Lung (tissue), 12 donors: ENCODE results near the gene DPYSL4. TPM values are rescaled to one million over a fixed set of nuclear protein-coding genes. Genes with fewer than 3 reads are reported as not detected.
"Not testable (repeated sequence)": the region's sequence is repeated elsewhere in the genome, so short reads cannot be mapped to it uniquely, and the experiment has no call there.

ENCODE experiments used
- ATAC-seq: fragments of 200-7000 bp; cut with Tn5 transposase; one replicate; pipeline ENCODE4 v1.9.1; 2020; ENCODE audit warnings: moderate number of reproducible peaks; ENCODE audit not compliant: insufficient read depth, low FRiP score
- DNase-seq, 3 donors: peaks; one replicate each; pipeline ENCODE4 v3.0.0-alpha.2; 2013 to 2017
- H3K27ac ChIP-seq, 2 donors: one replicate each; pipeline ENCODE4 v1.5.1; 2013; ENCODE audit warnings: mild to moderate bottlenecking in 2 of 2, moderate library complexity in 2 of 2, control low read depth in 1 of 2, inconsistent platforms in 1 of 2, low read depth in 1 of 2, low read length in 1 of 2
- H3K27me3 ChIP-seq, 3 donors: one replicate each; pipeline ENCODE4 v1.5.1; 2013; ENCODE audit warnings: low read length in 2 of 3; ENCODE audit not compliant: control insufficient read depth in 3 of 3, insufficient read depth in 3 of 3
- H3K36me3 ChIP-seq, 4 donors: one replicate each; pipeline ENCODE4 v1.5.1; 2013; ENCODE audit warnings: low read length in 4 of 4, mild to moderate bottlenecking in 1 of 4, moderate library complexity in 1 of 4; ENCODE audit not compliant: control insufficient read depth in 4 of 4, insufficient read depth in 4 of 4
- H3K4me1 ChIP-seq, 5 donors: one replicate each; pipeline ENCODE4 v1.5.1; 2013; ENCODE audit warnings: low read length in 5 of 5, mild to moderate bottlenecking in 2 of 5, moderate library complexity in 1 of 5; ENCODE audit not compliant: control insufficient read depth in 5 of 5, insufficient read depth in 5 of 5
- H3K4me3 ChIP-seq: one replicate; pipeline ENCODE4 v1.5.1; 2013; ENCODE audit warnings: mild to moderate bottlenecking, control low read depth, moderate library complexity
- H3K9ac ChIP-seq, 2 donors: one replicate each; pipeline ENCODE4 v1.5.1; 2013; ENCODE audit warnings: low read length in 2 of 2, control low read depth in 1 of 2; ENCODE audit not compliant: insufficient read depth in 1 of 2
- H3K9me3 ChIP-seq, 4 donors: one replicate each; pipeline ENCODE4 v1.5.1; 2013; ENCODE audit warnings: low read length in 3 of 4, mild to moderate bottlenecking in 1 of 4, moderate library complexity in 1 of 4; ENCODE audit not compliant: control insufficient read depth in 4 of 4, insufficient read depth in 3 of 4
- WGBS, 2 donors: extraction: QIAGEN DNeasy Blood & Tissue Kit; methylation state at CpG; one replicate each; pipeline ENCODE4 v1.1.7; 2013; 5-methylcytosine and 5-hydroxymethylcytosine counted together
- polyA plus RNA-seq, 2 donors: library from polyadenylated mRNA; stranded (reverse); fragments of 200-250 nt; gene quantifications; one replicate each; pipeline ENCODE4 v1.2.1, GENCODE V29; 2013
- total RNA-seq, 2 donors: library from RNA; depleted of rRNA in 1 of 2; stranded (reverse); fragments of >200 nt in 1 of 2; gene quantifications; one replicate each; pipeline ENCODE4 v1.2.1, GENCODE V29; 2014 to 2021
- TF ChIP-seq, protein P1 (sequence below): IDR thresholded peaks from 2 replicates; pipeline ENCODE4 v1.5.1; 2012; ENCODE audit warnings: mild to moderate bottlenecking; ENCODE audit errors: control extremely low read depth, extremely low read depth
- donor health status: control.
- donor health status: control.
- donor health status: Bipolar disorder and iron deficiency.
- donor health status: healthy.
- donor health status: DM: yes; HTN: yes; CAD: no.

Gene DPYSL4
- total and polyA plus RNA-seq, 4 donors, result 0.33 to 1.5 (median 1.3) TPM

DNA sequence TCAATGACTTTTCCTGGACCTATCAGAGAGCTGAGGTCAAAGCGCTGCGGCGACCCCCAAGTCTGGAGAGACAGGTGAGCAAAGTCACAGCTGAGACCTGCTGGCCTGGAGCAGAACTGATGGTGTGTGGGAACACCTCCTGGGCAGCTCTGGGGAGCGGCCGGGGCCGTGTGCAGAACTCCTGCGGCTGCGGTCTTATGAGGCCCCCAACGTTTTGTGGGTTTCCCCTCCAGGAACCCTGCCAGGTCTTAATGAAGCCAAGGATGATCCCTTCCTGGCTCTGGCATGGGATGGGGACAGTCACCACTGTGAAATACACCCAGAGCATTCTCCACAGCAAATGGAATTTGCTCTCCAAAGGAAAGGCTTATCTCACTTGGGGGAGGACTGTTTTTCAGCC is 26.1 kb downstream of the DPYSL4 start:
- ATAC-seq, result no peak
- no peak overlapping the region for H3K27ac ChIP-seq
- 88 to 93% methylated on average over 9 of the region's 9 CpGs for WGBS, 2 donors

DNA sequence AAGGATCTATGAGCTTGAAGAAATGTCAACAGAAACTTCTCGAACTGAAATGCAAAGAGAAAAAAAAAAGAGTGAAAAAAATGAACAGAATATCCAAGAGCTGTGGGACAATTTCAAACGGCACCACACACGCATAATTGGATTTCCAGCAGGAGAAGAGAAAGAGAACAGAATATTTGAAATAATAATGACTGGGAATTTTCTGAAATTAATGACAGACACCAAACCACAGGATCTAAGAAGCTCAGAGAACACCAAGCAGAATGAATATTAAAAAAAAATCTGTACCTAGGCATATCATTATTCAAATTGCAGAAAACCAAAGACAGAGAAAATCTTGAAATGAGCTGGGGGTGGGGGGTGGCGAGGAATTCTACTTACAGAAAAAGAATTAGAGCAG is 27.2 kb downstream of the DPYSL4 start:
- ATAC-seq (no peak), DNase-seq (no peak)
- Histone ChIP-seq H3K27me3 (no peaks in the 10 kb centered on the region), H3K9ac (no peak overlapping the region), H3K4me3 (no peak overlapping the region), H3K27ac (no peak overlapping the region), H3K9me3 (peaks cover 0 to 16% (median 10%) of the 10 kb centered on the region in 4 donors), H3K4me1 (no peaks in the 10 kb centered on the region), H3K36me3 (peaks cover 0 to 2% (median 0%) of the 10 kb centered on the region in 4 donors)
- TF ChIP-seq, protein P1, sequence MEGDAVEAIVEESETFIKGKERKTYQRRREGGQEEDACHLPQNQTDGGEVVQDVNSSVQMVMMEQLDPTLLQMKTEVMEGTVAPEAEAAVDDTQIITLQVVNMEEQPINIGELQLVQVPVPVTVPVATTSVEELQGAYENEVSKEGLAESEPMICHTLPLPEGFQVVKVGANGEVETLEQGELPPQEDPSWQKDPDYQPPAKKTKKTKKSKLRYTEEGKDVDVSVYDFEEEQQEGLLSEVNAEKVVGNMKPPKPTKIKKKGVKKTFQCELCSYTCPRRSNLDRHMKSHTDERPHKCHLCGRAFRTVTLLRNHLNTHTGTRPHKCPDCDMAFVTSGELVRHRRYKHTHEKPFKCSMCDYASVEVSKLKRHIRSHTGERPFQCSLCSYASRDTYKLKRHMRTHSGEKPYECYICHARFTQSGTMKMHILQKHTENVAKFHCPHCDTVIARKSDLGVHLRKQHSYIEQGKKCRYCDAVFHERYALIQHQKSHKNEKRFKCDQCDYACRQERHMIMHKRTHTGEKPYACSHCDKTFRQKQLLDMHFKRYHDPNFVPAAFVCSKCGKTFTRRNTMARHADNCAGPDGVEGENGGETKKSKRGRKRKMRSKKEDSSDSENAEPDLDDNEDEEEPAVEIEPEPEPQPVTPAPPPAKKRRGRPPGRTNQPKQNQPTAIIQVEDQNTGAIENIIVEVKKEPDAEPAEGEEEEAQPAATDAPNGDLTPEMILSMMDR, result no peak
- 67 to 77% methylated on average over 4 of the region's 4 CpGs for WGBS, 2 donors

More for the DNA sequence above, 26.1 kb downstream of the DPYSL4 start:
- Histone ChIP-seq H3K9me3 (peaks cover 0 to 15% (median 10%) of the 10 kb centered on the region in 4 donors), H3K4me3 (no peak overlapping the region), H3K9ac (no peak overlapping the region), H3K36me3 (peaks cover 0 to 2% (median 0%) of the 10 kb centered on the region in 4 donors), H3K27me3 (no peaks in the 10 kb centered on the region), H3K4me1 (no peaks in the 10 kb centered on the region)
- TF ChIP-seq, protein P1, result no peak
- DNase-seq, result no peak

DNA sequence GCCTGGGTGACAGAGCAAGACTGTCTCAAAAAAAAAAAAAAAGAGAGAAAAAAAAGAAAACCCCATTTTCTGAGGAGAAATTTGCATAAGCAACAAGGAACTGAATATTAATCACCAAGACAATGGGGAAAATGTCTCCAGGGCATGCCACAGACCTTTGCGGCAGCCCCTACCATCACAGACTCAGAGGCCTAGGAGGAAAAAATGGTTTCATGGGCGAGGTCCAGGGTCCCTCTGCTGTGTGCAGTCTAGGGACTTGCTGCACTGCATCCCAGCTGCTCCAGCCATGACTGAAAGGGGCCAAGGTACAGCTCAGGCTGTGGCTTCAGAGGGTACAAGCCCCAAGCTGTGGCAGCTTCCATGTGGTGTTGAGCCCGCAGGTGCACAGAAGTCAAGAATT is 29.7 kb downstream of the DPYSL4 start:
- not testable (repeated sequence) for ATAC-seq, H3K9ac ChIP-seq, H3K27ac ChIP-seq, H3K4me1 ChIP-seq, H3K4me3 ChIP-seq, H3K27me3 ChIP-seq, H3K36me3 ChIP-seq, DNase-seq
- peaks cover 0 to 16% (median 10%) of the 10 kb centered on the region in 4 donors for H3K9me3 ChIP-seq
- WGBS, 2 donors, result 90 to 91% methylated on average over 3 of the region's 3 CpGs

DNA sequence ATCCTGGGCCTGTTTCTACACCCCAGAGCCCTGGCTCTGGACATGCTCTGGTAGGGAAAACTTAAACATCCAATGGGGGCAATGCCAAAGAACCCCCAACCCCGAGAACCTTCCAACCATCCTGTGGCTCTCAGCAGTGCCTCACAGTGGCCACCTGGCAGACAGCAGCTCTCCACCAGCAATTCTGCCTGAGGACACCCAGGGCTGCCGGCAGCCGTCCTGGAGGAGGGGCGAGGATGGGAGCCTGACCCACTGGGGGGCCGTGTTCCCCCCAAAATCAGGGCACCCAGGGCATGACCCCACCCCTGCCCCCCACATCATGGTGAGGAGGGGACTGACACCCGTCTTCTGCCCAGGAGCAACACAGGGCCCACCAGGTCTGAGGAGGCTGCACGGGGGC is 32.7 kb downstream of the DPYSL4 start:
- 91 to 92% methylated on average over 7 of the region's 7 CpGs for WGBS, 2 donors
- Histone ChIP-seq H3K9ac (no peak overlapping the region), H3K27ac (no peak overlapping the region), H3K9me3 (peaks cover 0 to 11% (median 4%) of the 10 kb centered on the region in 4 donors), H3K27me3 (no peaks in the 10 kb centered on the region), H3K4me1 (no peaks in the 10 kb centered on the region), H3K4me3 (no peak overlapping the region), H3K36me3 (peaks cover 0 to 5% (median 0%) of the 10 kb centered on the region in 4 donors)
- DNase-seq, result no peak
- ATAC-seq, result no peak
- TF ChIP-seq, protein P1, result no peak
